Endodermal cell (in vitro differentiated cells): ENCODE data around the gene NEDD4L. TPM values are rescaled to one million over a fixed set of nuclear protein-coding genes. Genes with fewer than 3 reads are reported as not detected.
A peak's percentile ranks its signal among the peaks of the same experiment; 100 is the strongest.

Source experiments
- DNase-seq: peaks from one replicate; pipeline ENCODE4 v3.0.0-alpha.2; 2017
- H3K27ac ChIP-seq: 2 replicates; pipeline ENCODE4 v1.5.1; 2013; ENCODE audit warnings: mild to moderate bottlenecking, low read depth, low read length, moderate library complexity
- H3K27me3 ChIP-seq: 2 replicates; pipeline ENCODE4 v1.6.1; 2013; ENCODE audit warnings: mild to moderate bottlenecking, low read length, moderate library complexity; ENCODE audit not compliant: insufficient read depth, control insufficient read depth, poor library complexity, severe bottlenecking
- H3K36me3 ChIP-seq: 2 replicates; pipeline ENCODE4 v1.7.0; 2013; ENCODE audit warnings: mild to moderate bottlenecking, low read length, moderate library complexity; ENCODE audit not compliant: control insufficient read depth, insufficient read depth
- H3K4me1 ChIP-seq: one replicate; pipeline ENCODE4 v1.7.0; 2013; ENCODE audit warnings: low read length; ENCODE audit not compliant: control insufficient read depth, insufficient read depth
- H3K4me3 ChIP-seq: 2 replicates; pipeline ENCODE4 v1.5.1; 2013; ENCODE audit warnings: mild to moderate bottlenecking, low read length, moderate library complexity
- H3K9ac ChIP-seq: 2 replicates; pipeline ENCODE4 v1.6.1; 2013; ENCODE audit warnings: mild to moderate bottlenecking, low read length, moderate library complexity; ENCODE audit not compliant: poor library complexity, severe bottlenecking; ENCODE audit errors: extremely low read depth
- H3K9me3 ChIP-seq: 2 replicates; pipeline ENCODE4 v1.6.1; 2013; ENCODE audit warnings: mild to moderate bottlenecking, low read length, moderate library complexity; ENCODE audit not compliant: control insufficient read depth
- H3K27ac Mint-ChIP-seq: 2 replicates; pipeline ENCODE4 v1.8.0; 2020; ENCODE audit warnings: mixed read lengths
- H3K27me3 Mint-ChIP-seq: 2 replicates; pipeline ENCODE4 v1.8.0; 2021; ENCODE audit warnings: mild to moderate bottlenecking, mixed read lengths; ENCODE audit not compliant: insufficient read depth
- H3K36me3 Mint-ChIP-seq: 2 replicates; pipeline ENCODE4 v1.8.0; 2020; ENCODE audit warnings: low read depth, mixed read lengths
- H3K4me1 Mint-ChIP-seq: 2 replicates; pipeline ENCODE4 v1.8.0; 2020; ENCODE audit warnings: mixed read lengths
- H3K4me3 Mint-ChIP-seq: 2 replicates; pipeline ENCODE4 v1.8.0; 2020; ENCODE audit warnings: mild to moderate bottlenecking, moderate library complexity, mixed read lengths
- H3K9me3 Mint-ChIP-seq: 2 replicates; pipeline ENCODE4 v1.8.0; 2020; ENCODE audit warnings: mild to moderate bottlenecking, mixed read lengths
- CTCF ChIP-seq: fragments of 200-600 bp; sonication (generic); conservative IDR thresholded peaks from 2 replicates; pipeline ENCODE4 v1.5.0; 2021; ENCODE audit warnings: antibody characterized with exemption, mild to moderate bottlenecking
- WGBS, 2 experiments: methylation state at CpG; one replicate each; pipeline versions ENCODE4 v1.1.5 to v1.1.7; 2013; ENCODE audit warnings: missing lambda C conversion rate in 2 of 2, mixed read lengths in 1 of 2; ENCODE audit not compliant: insufficient coverage in 1 of 2, insufficient read length in 1 of 2; 5-methylcytosine and 5-hydroxymethylcytosine counted together
- total RNA-seq, 2 donors: library from RNA; stranded (reverse); fragmentation: NEBNext Ultra II Directional in 1 of 2; extraction: Animal tissue kit (Norgen Biotek cat#: 25700) in 1 of 2; gene quantifications; 2 replicates in 1 of 2; 3 replicates in 1 of 2; pipeline ENCODE4 v1.2.1, GENCODE V29; 2021

The NEDD4L gene
- total RNA-seq, 2 donors from 2014 or later, result 70.5 to 75.3 TPM

DNA sequence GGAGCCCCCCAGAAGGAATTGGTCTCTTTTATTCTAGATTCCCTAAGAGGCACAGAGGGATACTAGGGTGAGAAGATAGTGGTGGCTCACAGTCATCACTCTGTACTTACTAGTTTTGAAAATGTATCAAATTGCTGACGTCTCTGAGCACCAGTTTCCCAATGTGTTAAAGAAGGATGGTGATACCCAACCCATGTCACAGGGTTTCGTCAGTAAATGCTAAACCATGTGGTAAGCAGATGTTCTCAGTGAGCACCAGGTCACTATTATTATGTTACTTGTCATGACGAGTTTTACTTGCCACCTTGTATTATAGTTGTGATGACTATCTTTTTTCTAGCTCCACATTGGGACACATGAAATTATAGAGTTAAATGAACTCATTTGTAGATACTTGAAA is 54.7 kb downstream of the NEDD4L start:
- Histone ChIP-seq H3K27ac (no peak overlapping the region), H3K36me3 (no peaks in the 10 kb centered on the region), H3K9ac (no peak overlapping the region), H3K4me3 (no peak overlapping the region), H3K27me3 (no peaks in the 10 kb centered on the region), H3K9me3 (no peaks in the 10 kb centered on the region), H3K4me1 (peaks cover 12% of the 10 kb centered on the region)
- no peak for TF ChIP-seq CTCF
- Mint-ChIP-seq H3K4me3 (no peak overlapping the region), H3K36me3 (peaks cover 3% of the 10 kb centered on the region), H3K27me3 (no peaks in the 10 kb centered on the region), H3K9me3 (no peaks in the 10 kb centered on the region), H3K4me1 (peaks cover 60% of the 10 kb centered on the region), H3K27ac (no peak overlapping the region)
- 90 to 94% methylated on average over 3 of the region's 3 CpGs for WGBS, 2 experiments
- no peak for DNase-seq

GRCh38 chr18:58100154-58100553 is 56.1 kb downstream of the NEDD4L start:
- Mint-ChIP-seq H3K36me3 (peaks cover 3% of the 10 kb centered on the region), H3K9me3 (no peaks in the 10 kb centered on the region), H3K27me3 (no peaks in the 10 kb centered on the region), H3K27ac (no peak overlapping the region), H3K4me1 (peaks cover 58% of the 10 kb centered on the region), H3K4me3 (no peak overlapping the region)
- Histone ChIP-seq H3K4me1 (peaks cover 12% of the 10 kb centered on the region), H3K36me3 (no peaks in the 10 kb centered on the region), H3K27ac (no peak overlapping the region), H3K9ac (no peak overlapping the region), H3K27me3 (no peaks in the 10 kb centered on the region), H3K4me3 (no peak overlapping the region), H3K9me3 (no peaks in the 10 kb centered on the region)
- WGBS, 2 experiments, result 71 to 77% methylated on average over 3 of the region's 3 CpGs
- no peak for DNase-seq
- TF ChIP-seq CTCF, result no peak

- peak; percentile 19 for DNase-seq
- Histone ChIP-seq H3K36me3 (no peaks in the 10 kb centered on the region), H3K4me3 (no peak overlapping the region), H3K9me3 (no peaks in the 10 kb centered on the region), H3K4me1 (peaks cover 21% of the 10 kb centered on the region), H3K27ac (peak overlapping the region; percentile 8), H3K27me3 (no peaks in the 10 kb centered on the region), H3K9ac (no peak overlapping the region)
- Mint-ChIP-seq H3K27ac (no peak overlapping the region), H3K9me3 (no peaks in the 10 kb centered on the region), H3K4me3 (no peak overlapping the region), H3K27me3 (no peaks in the 10 kb centered on the region), H3K36me3 (peaks cover 3% of the 10 kb centered on the region), H3K4me1 (peaks cover 68% of the 10 kb centered on the region)
- TF ChIP-seq CTCF, result no peak
- WGBS, 2 experiments, result 89 to 94% methylated on average over 7 to 10 of the region's 10 CpGs
Observed at GRCh38 chr18:58101291-58101794, 57.3 kb downstream of the NEDD4L start.
